SK-N-SH (cell line): ENCODE results near the gene PLXNB1. TPM values are rescaled to one million over a fixed set of nuclear protein-coding genes. Genes with fewer than 3 reads are reported as not detected.

Source experiments
- CTCF ChIA-PET: fragments of 300-600, 350-600 bp; formaldehyde crosslinking; extraction: SDS; loops from one replicate; lab custom pipeline; 2021; lab: Yijun Ruan, JAX
- POLR2A ChIA-PET: fragments of 350-600 bp; sonication (Branson Sonifier 250); formaldehyde crosslinking; extraction: SDS; loops from one replicate; lab custom pipeline; 2020; ENCODE audit warnings: antibody characterized with exemption, inconsistent platforms; lab: Yijun Ruan, JAX
- DNase-seq: peaks from one replicate; pipeline ENCODE4 v3.0.0; 2012
- H2AFZ ChIP-seq: fragments of 200-600 bp; sonication (generic); 2 replicates; pipeline ENCODE4 v1.8.1; 2016; ENCODE audit warnings: antibody characterized with exemption, mild to moderate bottlenecking, low read depth
- H3F3A ChIP-seq: fragments of 200-600 bp; sonication (generic); replicated peaks from 2 replicates; pipeline ENCODE3; 2016; ENCODE audit warnings: antibody characterized with exemption, mild to moderate bottlenecking; ENCODE audit not compliant: insufficient read depth
- H3K27ac ChIP-seq, 2 experiments: fragments of 200-500 bp in 1 of 2; fragments of 200-600 bp in 1 of 2; sonication (Bioruptor generic) in 1 of 2; sonication (generic), shearing (Covaris generic) in 1 of 2; 2 replicates each; pipeline versions ENCODE4 v1.5.1 to v1.6.1; 2014 to 2016; ENCODE audit warnings: low read depth in 2 of 2, inconsistent platforms in 1 of 2, low read length in 1 of 2, mild to moderate bottlenecking in 1 of 2, mixed read lengths in 1 of 2
- H3K27me3 ChIP-seq: fragments of 200-600 bp; sonication (generic), shearing (Covaris generic); 2 replicates; pipeline ENCODE4 v1.6.1; 2016; ENCODE audit warnings: mixed run types; ENCODE audit not compliant: insufficient read depth
- H3K36me3 ChIP-seq, 2 experiments: fragments of 200-500 bp in 1 of 2; fragments of 200-600 bp in 1 of 2; sonication (Bioruptor generic) in 1 of 2; sonication (generic) in 1 of 2; replicated peaks in 1 of 2; 2 replicates each; pipeline versions ENCODE3 to v1.5.1; 2014 to 2016; ENCODE audit warnings: low read length in 1 of 2, mild to moderate bottlenecking in 1 of 2; ENCODE audit not compliant: insufficient read depth in 2 of 2, control insufficient read depth in 1 of 2
- H3K4me1 ChIP-seq, 2 experiments: fragments of 200-500 bp in 1 of 2; fragments of 200-600 bp in 1 of 2; sonication (Bioruptor generic) in 1 of 2; sonication (generic), shearing (Covaris generic) in 1 of 2; 2 replicates each; pipeline versions ENCODE4 v1.5.1 to v1.6.1; 2014 to 2016; ENCODE audit warnings: low read depth in 1 of 2, low read length in 1 of 2, mixed run types in 1 of 2; ENCODE audit not compliant: insufficient read depth in 2 of 2, control insufficient read depth in 1 of 2
- H3K4me2 ChIP-seq: fragments of 200-600 bp; sonication (generic), shearing (Covaris generic); 2 replicates; pipeline ENCODE4 v1.6.1; 2017; ENCODE audit warnings: mixed run types
- H3K4me3 ChIP-seq, 2 experiments: fragments of 200-500 bp in 1 of 2; fragments of 200-600 bp in 1 of 2; sonication (Bioruptor generic) in 1 of 2; sonication (generic), shearing (Covaris generic) in 1 of 2; 2 replicates each; pipeline versions ENCODE4 v1.5.1 to v1.8.1; 2014 to 2016; ENCODE audit warnings: low read depth in 2 of 2, inconsistent platforms in 1 of 2, low read length in 1 of 2, mild to moderate bottlenecking in 1 of 2, mixed read lengths in 1 of 2, moderate library complexity in 1 of 2
- H3K79me2 ChIP-seq: fragments of 200-600 bp; sonication (generic); 2 replicates; pipeline ENCODE4 v1.8.1; 2017; ENCODE audit warnings: mild to moderate bottlenecking; ENCODE audit not compliant: insufficient read depth
- H3K9ac ChIP-seq: fragments of 200-600 bp; sonication (generic); 2 replicates; pipeline ENCODE4 v1.6.1; 2017; ENCODE audit warnings: mixed run types
- H3K9me2 ChIP-seq: fragments of 200-600 bp; sonication (generic); 2 replicates; pipeline ENCODE4 v1.6.1; 2017; ENCODE audit warnings: mixed run types
- H3K9me3 ChIP-seq: fragments of 200-600 bp; sonication (generic); 2 replicates; pipeline ENCODE4 v1.6.1; 2017; ENCODE audit warnings: mixed run types, mild to moderate bottlenecking, moderate library complexity
- H4K20me1 ChIP-seq: fragments of 200-600 bp; sonication (generic); 2 replicates; pipeline ENCODE4 v1.6.1; 2017; ENCODE audit warnings: mild to moderate bottlenecking, mixed run types; ENCODE audit not compliant: insufficient read depth
- ELF1 ChIP-seq: IDR thresholded peaks from 2 replicates; pipeline ENCODE4 v1.4.0; 2012
- EZH2phosphoT487 ChIP-seq: fragments of 200-600 bp; sonication (generic); IDR thresholded peaks from 2 replicates; pipeline ENCODE4 v1.6.1; 2017; ENCODE audit warnings: low read depth, mixed run types, mild to moderate bottlenecking, antibody characterized with exemption, moderate library complexity, borderline replicate concordance
- MEF2A ChIP-seq: IDR thresholded peaks from 2 replicates; pipeline ENCODE4 v1.4.0; 2012; ENCODE audit warnings: low read depth, borderline replicate concordance
- MXI1 ChIP-seq: IDR thresholded peaks from 2 replicates; pipeline ENCODE4 v1.6.1; 2012; ENCODE audit warnings: mild to moderate bottlenecking, low read depth, low read length, improper control_type of control experiment
- NFIC ChIP-seq: IDR thresholded peaks from 2 replicates; pipeline ENCODE4 v1.4.0; 2012; ENCODE audit warnings: borderline replicate concordance
- POLR2AphosphoS5 ChIP-seq: IDR thresholded peaks from 2 replicates; pipeline ENCODE4 v1.6.1; 2012; ENCODE audit warnings: low read depth, low read length
- RAD21 ChIP-seq: IDR thresholded peaks from 2 replicates; pipeline ENCODE4 v1.6.1; 2012; ENCODE audit warnings: mild to moderate bottlenecking, low read length
- RFX5 ChIP-seq: IDR thresholded peaks from 2 replicates; pipeline ENCODE4 v1.6.1; 2012; ENCODE audit warnings: mild to moderate bottlenecking, improper control_type of control experiment, low read length
- RXRA ChIP-seq: IDR thresholded peaks from 2 replicates; pipeline ENCODE4 v1.4.0; 2012; ENCODE audit warnings: low read depth, mild to moderate bottlenecking, borderline replicate concordance
- SMC3 ChIP-seq: IDR thresholded peaks from 2 replicates; pipeline ENCODE4 v1.6.1; 2012; ENCODE audit warnings: low read depth, low read length, improper control_type of control experiment
- TAF1 ChIP-seq: IDR thresholded peaks from 2 replicates; pipeline ENCODE4 v1.6.1; 2012; ENCODE audit warnings: low read depth, mild to moderate bottlenecking, low read length, moderate library complexity, borderline replicate concordance
- TCF12 ChIP-seq: IDR thresholded peaks from 2 replicates; pipeline ENCODE4 v1.4.0; 2012
- TEAD4 ChIP-seq: IDR thresholded peaks from 2 replicates; pipeline ENCODE4 v1.4.0; 2012; ENCODE audit warnings: mild to moderate bottlenecking, borderline replicate concordance; ENCODE audit not compliant: insufficient read depth
- WGBS: methylation state at CpG from one replicate; pipeline ENCODE4 v1.1.6; 2017; ENCODE audit warnings: low lambda C conversion rate; 5-methylcytosine and 5-hydroxymethylcytosine counted together
- polyA plus RNA-seq, 3 experiments: library from polyadenylated mRNA; depleted of rRNA; stranded (reverse); fragments of >200 nt; gene quantifications; 2 replicates each; pipeline ENCODE4 v1.2.3, GENCODE V29; 2012
- TF ChIP-seq, protein P1 (sequence below): fragments of 200-600 bp; sonication (generic); IDR thresholded peaks from 2 replicates; pipeline ENCODE4 v1.6.1; 2017; ENCODE audit warnings: antibody characterized with exemption, mild to moderate bottlenecking, moderate library complexity
- TF ChIP-seq, protein P2 (sequence below): fragments of 150-350 bp; IDR thresholded peaks from 2 replicates; pipeline ENCODE4 v1.6.1; 2017; ENCODE audit warnings: antibody characterized with exemption, low read length, low read depth, borderline replicate concordance
- TF ChIP-seq, protein P3 (sequence below): IDR thresholded peaks from 2 replicates; pipeline ENCODE4 v1.4.0; 2012; ENCODE audit warnings: low read depth, borderline replicate concordance
- TF ChIP-seq, protein P4 (sequence below): IDR thresholded peaks from 2 replicates; pipeline ENCODE4 v1.4.0; 2012; ENCODE audit warnings: low read depth, borderline replicate concordance

PLXNB1 gene
- polyA plus RNA-seq, 1 of the 3 experiments (the other 2 are of a cell fraction): 39.8 TPM

DNA sequence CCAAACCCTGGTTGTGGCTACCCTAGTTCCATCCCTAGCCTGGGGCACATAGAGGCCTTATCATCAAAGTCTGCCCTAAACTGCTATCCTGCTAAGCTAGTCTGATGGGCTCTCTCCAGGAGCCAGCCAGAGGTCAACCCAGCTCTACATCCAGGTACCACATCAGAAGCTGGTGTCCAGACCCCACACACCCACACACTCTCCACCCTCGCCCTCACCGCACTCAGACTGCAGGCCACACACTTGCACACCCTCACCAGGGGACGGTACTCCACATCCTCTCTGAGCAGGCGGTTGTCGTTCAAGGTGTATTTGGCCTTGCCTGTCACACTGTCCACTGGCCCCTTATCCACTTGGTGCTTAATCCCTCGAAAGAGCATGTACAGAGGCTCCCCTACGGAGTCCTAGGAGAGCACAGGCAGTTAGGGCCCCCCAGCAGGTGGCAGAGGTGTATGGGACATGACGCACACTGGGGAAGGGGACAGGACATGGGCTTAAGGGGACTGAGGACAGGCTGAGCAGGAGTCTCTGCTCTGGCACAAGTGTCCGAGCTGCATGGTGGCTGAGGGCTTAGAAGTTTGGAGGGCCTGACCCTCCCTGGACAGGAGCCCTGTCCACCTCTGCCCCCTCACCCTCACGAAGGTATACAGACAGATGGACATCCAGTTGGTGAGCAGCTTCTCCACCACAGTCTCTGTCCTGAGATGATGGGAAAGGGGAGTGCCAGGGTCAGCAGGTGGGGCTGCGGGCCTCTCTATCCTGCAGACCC lies 18.1 kb downstream of the PLXNB1 start:
- DNase-seq: peak; percentile 17
- TF ChIP-seq MXI1 (no peak), NFIC (no peak), SMC3 (no peak), MEF2A (no peak), RFX5 (no peak), RXRA (no peak), TAF1 (no peak), ELF1 (no peak), TCF12 (no peak), EZH2phosphoT487 (no peak), POLR2AphosphoS5 (no peak), TEAD4 (no peak), RAD21 (no peak)
- TF ChIP-seq, protein P1, sequence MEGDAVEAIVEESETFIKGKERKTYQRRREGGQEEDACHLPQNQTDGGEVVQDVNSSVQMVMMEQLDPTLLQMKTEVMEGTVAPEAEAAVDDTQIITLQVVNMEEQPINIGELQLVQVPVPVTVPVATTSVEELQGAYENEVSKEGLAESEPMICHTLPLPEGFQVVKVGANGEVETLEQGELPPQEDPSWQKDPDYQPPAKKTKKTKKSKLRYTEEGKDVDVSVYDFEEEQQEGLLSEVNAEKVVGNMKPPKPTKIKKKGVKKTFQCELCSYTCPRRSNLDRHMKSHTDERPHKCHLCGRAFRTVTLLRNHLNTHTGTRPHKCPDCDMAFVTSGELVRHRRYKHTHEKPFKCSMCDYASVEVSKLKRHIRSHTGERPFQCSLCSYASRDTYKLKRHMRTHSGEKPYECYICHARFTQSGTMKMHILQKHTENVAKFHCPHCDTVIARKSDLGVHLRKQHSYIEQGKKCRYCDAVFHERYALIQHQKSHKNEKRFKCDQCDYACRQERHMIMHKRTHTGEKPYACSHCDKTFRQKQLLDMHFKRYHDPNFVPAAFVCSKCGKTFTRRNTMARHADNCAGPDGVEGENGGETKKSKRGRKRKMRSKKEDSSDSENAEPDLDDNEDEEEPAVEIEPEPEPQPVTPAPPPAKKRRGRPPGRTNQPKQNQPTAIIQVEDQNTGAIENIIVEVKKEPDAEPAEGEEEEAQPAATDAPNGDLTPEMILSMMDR: no peak
- TF ChIP-seq, protein P2, sequence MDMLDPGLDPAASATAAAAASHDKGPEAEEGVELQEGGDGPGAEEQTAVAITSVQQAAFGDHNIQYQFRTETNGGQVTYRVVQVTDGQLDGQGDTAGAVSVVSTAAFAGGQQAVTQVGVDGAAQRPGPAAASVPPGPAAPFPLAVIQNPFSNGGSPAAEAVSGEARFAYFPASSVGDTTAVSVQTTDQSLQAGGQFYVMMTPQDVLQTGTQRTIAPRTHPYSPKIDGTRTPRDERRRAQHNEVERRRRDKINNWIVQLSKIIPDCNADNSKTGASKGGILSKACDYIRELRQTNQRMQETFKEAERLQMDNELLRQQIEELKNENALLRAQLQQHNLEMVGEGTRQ: no peak
- TF ChIP-seq, protein P3, sequence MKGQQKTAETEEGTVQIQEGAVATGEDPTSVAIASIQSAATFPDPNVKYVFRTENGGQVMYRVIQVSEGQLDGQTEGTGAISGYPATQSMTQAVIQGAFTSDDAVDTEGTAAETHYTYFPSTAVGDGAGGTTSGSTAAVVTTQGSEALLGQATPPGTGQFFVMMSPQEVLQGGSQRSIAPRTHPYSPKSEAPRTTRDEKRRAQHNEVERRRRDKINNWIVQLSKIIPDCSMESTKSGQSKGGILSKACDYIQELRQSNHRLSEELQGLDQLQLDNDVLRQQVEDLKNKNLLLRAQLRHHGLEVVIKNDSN: no peak
- TF ChIP-seq, protein P4, sequence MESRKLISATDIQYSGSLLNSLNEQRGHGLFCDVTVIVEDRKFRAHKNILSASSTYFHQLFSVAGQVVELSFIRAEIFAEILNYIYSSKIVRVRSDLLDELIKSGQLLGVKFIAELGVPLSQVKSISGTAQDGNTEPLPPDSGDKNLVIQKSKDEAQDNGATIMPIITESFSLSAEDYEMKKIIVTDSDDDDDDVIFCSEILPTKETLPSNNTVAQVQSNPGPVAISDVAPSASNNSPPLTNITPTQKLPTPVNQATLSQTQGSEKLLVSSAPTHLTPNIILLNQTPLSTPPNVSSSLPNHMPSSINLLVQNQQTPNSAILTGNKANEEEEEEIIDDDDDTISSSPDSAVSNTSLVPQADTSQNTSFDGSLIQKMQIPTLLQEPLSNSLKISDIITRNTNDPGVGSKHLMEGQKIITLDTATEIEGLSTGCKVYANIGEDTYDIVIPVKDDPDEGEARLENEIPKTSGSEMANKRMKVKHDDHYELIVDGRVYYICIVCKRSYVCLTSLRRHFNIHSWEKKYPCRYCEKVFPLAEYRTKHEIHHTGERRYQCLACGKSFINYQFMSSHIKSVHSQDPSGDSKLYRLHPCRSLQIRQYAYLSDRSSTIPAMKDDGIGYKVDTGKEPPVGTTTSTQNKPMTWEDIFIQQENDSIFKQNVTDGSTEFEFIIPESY: no peak
- TF ChIP-seq, all 33 proteins: peak for 0
- Histone ChIP-seq H3K4me1 (no peaks in the 10 kb centered on the region), H3K36me3 (peaks cover 0 to 74% of the 10 kb centered on the region in 2 experiments), H3K79me2 (no peaks in the 10 kb centered on the region), H4K20me1 (no peaks in the 10 kb centered on the region), H3K4me3 (no peak overlapping the region), H3K9ac (no peak overlapping the region), H3F3A (no peaks in the 10 kb centered on the region), H3K4me2 (no peak overlapping the region), H3K9me3 (no peaks in the 10 kb centered on the region), H3K27me3 (no peaks in the 10 kb centered on the region), H3K27ac (no peak overlapping the region), H2AFZ (no peak overlapping the region), H3K9me2 (no peaks in the 10 kb centered on the region)
- POLR2A ChIA-PET: no interaction called here
- CTCF ChIA-PET: interaction anchor here (3.1 to 15.6 kb wide), 2 partner anchors 11 to 20 kb away, joined by 14 to 399 read pairs; partner anchors contain the start of gene PLXNB1
- 85% methylated on average over 5 of the region's 11 CpGs for WGBS
